GM21447 (cell line): ENCODE results near the gene RAP2B.
"Not testable (repeated sequence)": the region's sequence is repeated elsewhere in the genome, so short reads cannot be mapped to it uniquely, and the experiment has no call there.

Experiments
- ATAC-seq: cut with Tn5 transposase; IDR thresholded peaks from one replicate; pipeline ENCODE4 v1.9.1; 2021; ENCODE audit not compliant: unreplicated experiment

RAP2B gene

GRCh38 chr3:153192327-153192726 lies 30.3 kb downstream of the RAP2B start:
- no peak for ATAC-seq

- not testable (repeated sequence) for ATAC-seq
These were observed 31.9 kb downstream of the RAP2B start for GRCh38 chr3:153193786-153194476.

- ATAC-seq = no peak
These were observed 33.4 kb downstream of the RAP2B start for GRCh38 chr3:153195349-153195879.

GRCh38 chr3:153209596-153209995 lies 47.6 kb downstream of the RAP2B start:
- no peak for ATAC-seq

GRCh38 chr3:153210146-153210545 lies 48.1 kb downstream of the RAP2B start:
- no peak for ATAC-seq

DNA sequence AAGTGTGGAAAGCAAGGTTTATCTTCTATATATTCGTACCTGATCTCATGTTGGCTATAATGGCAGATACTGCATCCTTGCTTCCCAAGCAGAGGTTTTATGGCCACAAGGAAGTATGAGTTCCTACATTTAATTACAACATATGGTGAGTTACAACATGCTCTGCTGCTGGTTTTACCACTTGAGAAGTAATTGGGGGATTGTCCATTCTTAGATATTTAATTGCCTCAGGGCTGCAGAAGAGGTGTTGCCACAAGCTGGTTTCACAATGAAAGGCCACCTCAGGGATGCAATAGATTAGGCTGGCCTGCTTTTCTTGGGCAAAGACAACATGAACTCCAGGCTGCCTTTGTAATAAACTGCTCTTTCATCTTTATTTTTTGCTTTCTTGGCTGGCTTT lies 48.6 kb downstream of the RAP2B start:
- no peak for ATAC-seq

DNA sequence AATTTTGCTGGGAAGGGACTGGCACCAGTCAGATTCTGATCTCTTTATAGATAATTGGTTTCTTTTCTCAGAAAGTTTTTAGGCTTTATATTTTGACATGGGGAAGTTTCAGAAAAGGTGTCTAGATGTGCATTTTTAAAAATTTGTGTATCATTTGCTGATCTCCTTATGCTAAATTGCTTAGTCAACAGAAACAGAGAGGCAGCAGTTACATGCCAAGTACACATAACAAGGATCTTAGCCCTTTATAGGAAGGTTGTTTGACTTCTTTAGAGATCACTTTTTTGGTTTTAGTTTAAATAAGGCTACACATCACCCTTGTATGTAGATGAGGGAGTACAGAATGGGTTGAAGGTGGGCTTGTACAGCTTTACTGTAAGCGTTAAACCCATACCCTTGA lies 53.5 kb downstream of the RAP2B start:
- ATAC-seq = no peak

DNA sequence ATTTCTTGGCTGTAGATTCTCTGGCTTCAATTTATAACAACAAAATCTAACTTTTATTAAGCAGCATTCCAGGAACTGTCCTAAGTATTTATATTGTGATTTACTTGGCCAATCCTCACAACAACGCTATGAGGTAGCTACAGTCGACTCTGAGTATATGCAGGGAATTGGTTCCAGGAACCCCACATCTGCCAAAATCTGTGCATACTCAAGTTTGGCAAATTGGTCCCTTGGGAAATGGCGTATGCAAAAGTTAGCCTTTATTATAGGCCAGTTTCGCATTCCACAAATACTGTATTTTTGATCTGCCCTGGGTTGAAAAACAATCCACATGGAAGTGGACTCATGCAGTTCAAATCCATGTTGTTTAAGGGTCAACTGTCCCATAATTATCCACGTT lies 53.9 kb downstream of the RAP2B start:
- no peak for ATAC-seq

- ATAC-seq = no peak
These were observed 54.9 kb downstream of the RAP2B start for GRCh38 chr3:153216928-153217327.

DNA sequence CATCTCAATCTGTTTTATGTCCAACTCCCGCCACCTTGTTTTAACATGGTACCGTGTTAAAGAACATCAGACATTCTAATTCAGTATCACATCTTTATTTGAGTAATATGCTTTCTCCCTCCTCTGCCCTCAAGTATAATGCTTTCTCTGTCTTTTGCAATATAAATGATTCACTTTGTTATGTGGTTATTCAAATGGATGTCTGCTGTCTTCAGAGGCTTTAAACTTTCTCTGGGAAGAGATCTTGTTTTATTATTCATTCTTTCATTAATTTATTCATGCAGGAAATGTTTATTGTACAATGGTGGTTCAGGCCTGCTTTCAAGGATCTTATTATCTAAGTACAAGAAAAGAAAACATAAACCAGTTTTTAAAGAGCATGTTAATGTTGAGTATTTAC lies 57.1 kb downstream of the RAP2B start:
- ATAC-seq = no peak
